ENCODE results near the gene CMTM4. TPM values are rescaled to one million over a fixed set of nuclear protein-coding genes. Genes with fewer than 3 reads are reported as not detected.

The CMTM4 gene
- polyA plus RNA-seq, 1 experiment: 28.0 TPM

DNA sequence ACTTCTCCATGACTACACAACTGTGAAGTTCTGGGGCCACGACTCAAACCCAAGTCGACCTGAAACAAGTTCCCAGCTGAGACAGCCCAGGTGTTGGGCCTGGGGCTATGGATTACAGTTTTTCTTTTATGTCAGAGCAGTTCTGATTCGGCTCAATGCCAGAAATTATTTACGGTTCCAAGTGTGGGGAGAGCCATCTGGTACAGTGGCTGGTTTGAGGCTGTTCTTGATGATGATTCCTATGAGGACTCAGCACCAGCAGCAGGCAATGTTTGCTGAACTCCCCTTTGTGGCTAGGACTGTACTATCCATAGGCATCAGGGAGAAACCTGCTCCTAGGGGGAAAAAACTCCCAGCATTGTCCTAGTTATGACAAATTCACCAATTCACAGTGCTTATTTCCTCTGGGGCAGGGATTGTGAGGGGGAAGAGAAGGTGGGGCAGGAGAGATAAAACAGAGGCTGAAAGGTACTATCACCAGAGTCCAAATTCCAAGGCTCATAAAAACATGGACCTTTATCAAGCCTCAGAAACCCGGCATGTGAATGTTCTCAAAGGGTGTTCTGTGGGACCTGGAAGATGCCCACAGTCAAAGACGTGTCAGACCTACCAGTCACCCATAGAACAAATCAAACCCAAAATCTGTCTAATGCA is 18.2 kb upstream of the CMTM4 start:
- H3K4me3 ChIP-seq (ENCODE audit: low read depth, low read length): no peak overlapping the region
- H3K36me3 ChIP-seq (ENCODE audit: control insufficient read depth, insufficient read depth, low read length): no peaks in the 10 kb centered on the region
- TF ChIP-seq, protein P1, sequence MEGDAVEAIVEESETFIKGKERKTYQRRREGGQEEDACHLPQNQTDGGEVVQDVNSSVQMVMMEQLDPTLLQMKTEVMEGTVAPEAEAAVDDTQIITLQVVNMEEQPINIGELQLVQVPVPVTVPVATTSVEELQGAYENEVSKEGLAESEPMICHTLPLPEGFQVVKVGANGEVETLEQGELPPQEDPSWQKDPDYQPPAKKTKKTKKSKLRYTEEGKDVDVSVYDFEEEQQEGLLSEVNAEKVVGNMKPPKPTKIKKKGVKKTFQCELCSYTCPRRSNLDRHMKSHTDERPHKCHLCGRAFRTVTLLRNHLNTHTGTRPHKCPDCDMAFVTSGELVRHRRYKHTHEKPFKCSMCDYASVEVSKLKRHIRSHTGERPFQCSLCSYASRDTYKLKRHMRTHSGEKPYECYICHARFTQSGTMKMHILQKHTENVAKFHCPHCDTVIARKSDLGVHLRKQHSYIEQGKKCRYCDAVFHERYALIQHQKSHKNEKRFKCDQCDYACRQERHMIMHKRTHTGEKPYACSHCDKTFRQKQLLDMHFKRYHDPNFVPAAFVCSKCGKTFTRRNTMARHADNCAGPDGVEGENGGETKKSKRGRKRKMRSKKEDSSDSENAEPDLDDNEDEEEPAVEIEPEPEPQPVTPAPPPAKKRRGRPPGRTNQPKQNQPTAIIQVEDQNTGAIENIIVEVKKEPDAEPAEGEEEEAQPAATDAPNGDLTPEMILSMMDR (IDR thresholded peaks at IDR 0.05; ENCODE audit: insufficient read depth, low read depth, low read length): no peak
- no peaks in the 10 kb centered on the region for H3K27me3 ChIP-seq (ENCODE audit: control insufficient read depth, insufficient read depth, low read length)
- DNase-seq (ENCODE audit: low read depth): no peak
- CTCF ChIA-PET: interaction anchor here (1.4 kb wide), 1 partner anchor 106 kb away, joined by 6 read pairs; no protein-coding TSS in a partner anchor
- POLR2A ChIA-PET: no interaction called here

DNA sequence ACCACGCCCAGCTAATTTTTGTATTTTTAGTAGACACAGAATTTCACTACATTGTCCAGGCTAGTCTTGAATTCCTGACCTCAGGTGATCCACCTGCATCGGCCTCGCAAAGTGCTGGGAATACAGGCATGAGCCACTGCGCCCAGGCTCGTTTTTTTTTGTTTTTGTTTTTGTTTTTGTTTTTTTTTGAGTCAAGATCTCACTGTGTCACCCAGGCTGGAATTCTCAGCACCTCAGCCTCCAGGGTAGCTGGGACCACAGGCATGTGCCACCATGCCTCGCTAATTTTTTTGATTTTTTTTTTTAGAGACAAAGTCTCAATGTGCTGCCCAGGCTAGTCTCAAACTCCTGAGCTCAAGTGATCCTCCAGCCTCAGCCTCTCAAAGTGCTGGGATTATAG is 17.5 kb upstream of the CMTM4 start:
- CTCF ChIA-PET: interaction anchor here (1.1 to 2.7 kb wide), 3 partner anchors 11 to 52 kb away, joined by 3 to 16 read pairs (median 7); no protein-coding TSS in a partner anchor
- no peak for DNase-seq (ENCODE audit: low read depth)
- TF ChIP-seq, protein P1 (IDR thresholded peaks at IDR 0.05; ENCODE audit: insufficient read depth, low read depth, low read length): no peak
- Histone ChIP-seq H3K27me3 (ENCODE audit: control insufficient read depth, insufficient read depth, low read length) (no peaks in the 10 kb centered on the region), H3K36me3 (ENCODE audit: control insufficient read depth, insufficient read depth, low read length) (no peaks in the 10 kb centered on the region), H3K4me3 (ENCODE audit: low read depth, low read length) (no peak overlapping the region)
- POLR2A ChIA-PET: no interaction called here

DNA sequence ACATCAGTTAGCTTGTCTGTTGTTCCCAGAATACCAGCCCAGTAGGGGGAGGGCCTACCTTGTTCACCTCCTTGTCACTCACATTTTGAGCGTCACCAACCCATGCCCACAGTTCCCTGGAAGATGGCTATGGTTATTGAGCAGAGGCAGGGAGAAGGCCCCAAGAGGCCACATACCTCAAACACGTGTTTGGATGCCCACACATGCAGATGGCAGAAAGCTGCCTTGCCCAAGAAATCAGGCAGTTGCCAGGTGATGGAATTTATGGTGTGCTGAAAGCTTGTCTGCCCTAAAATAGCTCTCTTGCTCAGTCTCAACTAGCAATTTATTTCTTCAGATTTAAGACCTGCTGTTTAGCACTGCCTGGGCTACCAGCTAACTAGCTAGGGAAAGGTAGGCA is 16.5 kb upstream of the CMTM4 start:
- CTCF ChIA-PET: interaction anchor here (0.9 to 2.7 kb wide), 5 partner anchors 10 to 105 kb away, joined by 3 to 16 read pairs (median 5); no protein-coding TSS in a partner anchor
- no peak for DNase-seq (ENCODE audit: low read depth)
- TF ChIP-seq, protein P1 (IDR thresholded peaks at IDR 0.05; ENCODE audit: insufficient read depth, low read depth, low read length): no peak
- Histone ChIP-seq H3K27me3 (ENCODE audit: control insufficient read depth, insufficient read depth, low read length) (no peaks in the 10 kb centered on the region), H3K4me3 (ENCODE audit: low read depth, low read length) (no peak overlapping the region), H3K36me3 (ENCODE audit: control insufficient read depth, insufficient read depth, low read length) (no peaks in the 10 kb centered on the region)
- POLR2A ChIA-PET: interaction anchor here (0.7 kb wide), 1 partner anchor 95 kb away, joined by 3 read pairs; no protein-coding TSS in a partner anchor

DNA sequence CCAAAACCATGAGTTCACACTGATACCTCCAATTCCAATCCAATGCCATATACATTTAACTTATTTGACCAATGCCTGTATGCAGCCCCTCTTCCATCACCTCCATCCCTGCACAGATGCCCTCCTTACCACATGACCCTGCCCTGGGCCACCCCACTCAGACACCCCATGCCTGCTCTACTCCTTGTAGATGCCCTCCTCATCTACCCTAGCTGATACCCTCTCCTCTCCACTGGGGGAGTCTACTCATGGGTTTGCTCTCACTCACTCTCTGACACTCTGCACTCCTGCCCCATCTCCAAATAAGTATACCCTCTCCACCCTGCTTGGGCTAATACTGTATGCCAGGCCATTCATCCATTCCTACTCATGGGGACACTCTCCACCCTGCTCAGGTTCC is 16.0 kb upstream of the CMTM4 start:
- Histone ChIP-seq H3K27me3 (ENCODE audit: control insufficient read depth, insufficient read depth, low read length) (no peaks in the 10 kb centered on the region), H3K4me3 (ENCODE audit: low read depth, low read length) (no peak overlapping the region), H3K36me3 (ENCODE audit: control insufficient read depth, insufficient read depth, low read length) (no peaks in the 10 kb centered on the region)
- ChIA-PET POLR2A (no interaction called here), CTCF (interaction anchor here (0.7 to 2.7 kb wide), 5 partner anchors 10 to 51 kb away, joined by 3 to 16 read pairs (median 5); no protein-coding TSS in a partner anchor)
- TF ChIP-seq, protein P1 (IDR thresholded peaks at IDR 0.05; ENCODE audit: insufficient read depth, low read depth, low read length): no peak
- DNase-seq (ENCODE audit: low read depth): no peak

DNA sequence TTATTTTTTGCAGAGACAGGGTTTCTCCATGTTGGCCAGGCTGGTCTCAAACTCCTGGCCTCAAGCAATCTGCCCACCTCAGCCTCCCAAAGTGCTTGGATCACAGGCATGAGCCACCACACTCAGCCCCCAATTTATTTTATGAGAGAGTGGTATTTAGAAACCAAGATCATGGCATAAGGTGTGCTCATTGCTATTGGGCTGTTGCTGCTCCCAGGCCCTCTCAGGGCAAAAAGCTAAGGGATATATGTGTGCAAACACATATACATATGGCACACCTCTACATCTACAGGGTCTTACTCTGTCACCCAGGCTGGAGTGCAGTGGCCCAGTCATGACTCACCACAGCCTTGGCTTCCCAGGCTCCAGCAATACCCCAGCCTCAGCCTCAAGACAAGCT is 15.0 kb upstream of the CMTM4 start:
- ChIA-PET CTCF (interaction anchor here (0.6 to 2.7 kb wide), 4 partner anchors 11 to 196 kb away, joined by 3 to 16 read pairs (median 4); no protein-coding TSS in a partner anchor), POLR2A (no interaction called here)
- TF ChIP-seq, protein P1 (IDR thresholded peaks at IDR 0.05; ENCODE audit: insufficient read depth, low read depth, low read length): no peak

More for the DNA sequence above, 15.0 kb upstream of the CMTM4 start:
- no peak for DNase-seq (ENCODE audit: low read depth)
- Histone ChIP-seq H3K36me3 (ENCODE audit: control insufficient read depth, insufficient read depth, low read length) (no peaks in the 10 kb centered on the region), H3K4me3 (ENCODE audit: low read depth, low read length) (no peak overlapping the region), H3K27me3 (ENCODE audit: control insufficient read depth, insufficient read depth, low read length) (no peaks in the 10 kb centered on the region)
